Ascending aorta (tissue), 2 donors: ENCODE results near the gene CREB3. TPM values are rescaled to one million over a fixed set of nuclear protein-coding genes. Genes with fewer than 3 reads are reported as not detected.

ENCODE experiments used
- DNase-seq, 2 donors: peaks; one replicate each; pipeline ENCODE4 v3.0.0-alpha.2; 2019; ENCODE audit warnings: low spot score in 2 of 2
- H3K27ac ChIP-seq, 2 donors: fragments of 200-600 bp; sonication (generic); one replicate each; pipeline ENCODE4 v1.5.1; 2016 to 2017; ENCODE audit warnings: mild to moderate bottlenecking in 1 of 2
- H3K27me3 ChIP-seq: fragments of 200-600 bp; sonication (generic); one replicate; pipeline ENCODE4 v1.5.1; 2017
- H3K36me3 ChIP-seq, 2 donors: fragments of 200-600 bp; sonication (generic); one replicate each; pipeline ENCODE4 v1.5.1; 2016
- H3K4me1 ChIP-seq, 2 donors: fragments of 200-600 bp; sonication (generic); one replicate each; pipeline ENCODE4 v1.5.1; 2016 to 2017; ENCODE audit warnings: mild to moderate bottlenecking in 1 of 2
- H3K4me3 ChIP-seq, 2 donors: fragments of 200-600 bp; sonication (generic); one replicate each; pipeline ENCODE4 v1.5.1; 2016 to 2017; ENCODE audit warnings: mild to moderate bottlenecking in 1 of 2
- H3K9me3 ChIP-seq, 2 donors: fragments of 200-600 bp; sonication (generic); one replicate each; pipeline ENCODE4 v1.5.1; 2016
- CTCF ChIP-seq, 3 experiments: fragments of 200-600 bp in 2 of 3; fragments of 450-650 bp in 1 of 3; sonication (generic) in 2 of 3; IDR thresholded peaks; one replicate each; pipeline ENCODE4 v1.5.1; 2016 to 2019; ENCODE audit warnings: antibody characterized with exemption in 3 of 3, mild to moderate bottlenecking in 1 of 3, moderate library complexity in 1 of 3
- intact Hi-C: fragments of 100-400 bp; cut with DNase I; formaldehyde crosslinking; loops from one replicate; pipeline ENCODE4 v1.15.1; 2023
- total RNA-seq: library from RNA; depleted of rRNA; stranded (reverse); fragments of >200 nt; gene quantifications from one replicate; pipeline ENCODE4 v1.1.0, GENCODE V29; 2016

Gene CREB3
- total RNA-seq, 1 donor from 2014 or later: 48.3 TPM

- Histone ChIP-seq H3K27ac (peak overlapping the region; percentile 2 to 33), H3K4me1 (peaks cover 10 to 28% of the 10 kb centered on the region in 2 donors), H3K27me3 (no peaks in the 10 kb centered on the region), H3K9me3 (no peaks in the 10 kb centered on the region), H3K36me3 (peaks cover 49 to 54% of the 10 kb centered on the region in 2 donors), H3K4me3 (no peak overlapping the region)
- no peak for TF ChIP-seq CTCF (IDR thresholded peaks at IDR 0.05)
- DNase-seq: peak in 1 of 2 donors; percentile 40
- intact Hi-C loops: no loop called here
Measured at GRCh38 chr9:35743880-35744518, 11.5 kb downstream of the CREB3 start.

GRCh38 chr9:35745569-35745968, 13.1 kb downstream of the CREB3 start:
- intact Hi-C loops: loop anchor here (5.0 kb wide), 1 partner anchor 138 kb away; the partner anchor contains the start of gene TESK1
- peak overlapping the region in 1 of 2 donors; percentile 13 for H3K27ac ChIP-seq
- peaks cover 10 to 34% of the 10 kb centered on the region in 2 donors for H3K4me1 ChIP-seq
- H3K36me3 ChIP-seq: peaks cover 33 to 38% of the 10 kb centered on the region in 2 donors
- H3K27me3 ChIP-seq: no peaks in the 10 kb centered on the region
- TF ChIP-seq CTCF (IDR thresholded peaks at IDR 0.05): no peak
- no peaks in the 10 kb centered on the region for H3K9me3 ChIP-seq
- peak overlapping the region in 1 of 2 donors; percentile 87 for H3K4me3 ChIP-seq
- DNase-seq: peak in 1 of 2 donors; percentile 30

GRCh38 chr9:35746583-35746982, 14.1 kb downstream of the CREB3 start:
- Histone ChIP-seq H3K9me3 (no peaks in the 10 kb centered on the region), H3K4me1 (peaks cover 10 to 34% of the 10 kb centered on the region in 2 donors), H3K27me3 (no peaks in the 10 kb centered on the region), H3K36me3 (peaks cover 29 to 42% of the 10 kb centered on the region in 2 donors), H3K27ac (peak overlapping the region in 1 of 2 donors; percentile 94), H3K4me3 (peak overlapping the region; percentile 87 to 94)
- intact Hi-C loops: loop anchor here (5.0 kb wide), 1 partner anchor 139 kb away; the partner anchor contains the start of gene TESK1
- peak in 1 of 2 donors; percentile 39 for DNase-seq
- no peak for TF ChIP-seq CTCF (IDR thresholded peaks at IDR 0.05)

- H3K27ac ChIP-seq: peak overlapping the region; percentile 94 to 96
- DNase-seq: no peak
- peak overlapping the region; percentile 87 to 94 for H3K4me3 ChIP-seq
- intact Hi-C loops: loop anchor here (2.0 to 5.0 kb wide), 2 partner anchors 66 to 141 kb away; partner anchors contain the start of genes HINT2 and TESK1
- H3K9me3 ChIP-seq: no peaks in the 10 kb centered on the region
- no peaks in the 10 kb centered on the region for H3K27me3 ChIP-seq
- no peak for TF ChIP-seq CTCF (IDR thresholded peaks at IDR 0.05)
- H3K4me1 ChIP-seq: peaks cover 10 to 34% of the 10 kb centered on the region in 2 donors
- peaks cover 35 to 45% of the 10 kb centered on the region in 2 donors for H3K36me3 ChIP-seq
Measured at GRCh38 chr9:35748242-35748857, 15.9 kb downstream of the CREB3 start.

- Histone ChIP-seq H3K27ac (peak within 1 kb of the TSS; percentile 94 to 96), H3K9me3 (no peaks in the 10 kb centered on the region), H3K4me3 (peak within 1 kb of the TSS; percentile 87 to 94), H3K4me1 (peaks cover 10 to 33% of the 10 kb centered on the region in 2 donors), H3K27me3 (no peaks in the 10 kb centered on the region), H3K36me3 (peaks cover 34 to 45% of the 10 kb centered on the region in 2 donors)
- intact Hi-C loops: loop anchor here (1.0 to 5.0 kb wide), 3 partner anchors 17 to 142 kb away; partner anchors contain the start of genes CREB3, HINT2, TESK1 and TLN1
- TF ChIP-seq CTCF (IDR thresholded peaks at IDR 0.05): no peak
- DNase-seq: peak in 1 of 2 donors; percentile 89
Measured at GRCh38 chr9:35748858-35749514, 16.5 kb downstream of the CREB3 start, which contains the start of the genes GBA2 and RGP1. GBA2 (minus strand) TSS chr9:35749228; CDS start chr9:35748704, 524 bp downstream. RGP1 (plus strand) TSS chr9:35749287; CDS start chr9:35749756, 469 bp downstream.
